Purkinje cell (primary cell): ENCODE results near the gene SLC5A5. TPM values are rescaled to one million over a fixed set of nuclear protein-coding genes. Genes with fewer than 3 reads are reported as not detected.

ENCODE experiments used
- polyA plus RNA-seq: library from polyadenylated mRNA; unstranded; fragments of >200 nt; fragmentation: Nextera tagmentation; gene quantifications from 2 replicates; pipeline ENCODE4 v1.2.1, GENCODE V29; 2014

Gene SLC5A5
- polyA plus RNA-seq, result not detected in 2 replicates

GRCh38 chr19:17871878-17872250, at the start of gene SLC5A5:
TSS of gene SLC5A5 (plus strand) at chr19:17871945. CDS start at chr19:17872320, 375 bp downstream.

GRCh38 chr19:17847538-17848366, 24.0 kb upstream of the SLC5A5 start, which contains the start of gene JAK3:
TSS of gene JAK3 (minus strand) at chr19:17847982. CDS start at chr19:17844417, 3,565 bp downstream.

GRCh38 chr19:17859533-17860330, 12.0 kb upstream of the SLC5A5 start, which contains the start of gene RPL18A:
TSS of gene RPL18A (plus strand) at chr19:17859910. CDS start at chr19:17859957, 47 bp downstream.

GRCh38 chr19:17932485-17933338, 61.0 kb downstream of the SLC5A5 start, which contains the start of gene CCDC124:
TSS of gene CCDC124 (plus strand) at chr19:17933015. CDS start at chr19:17936421, 3,406 bp downstream.

Other genes with a start within 250 kb of the SLC5A5 start
- 3.8 and 6.4 TPM in 2 replicates for gene UNC13A, start 183.6 kb upstream of the SLC5A5 start, polyA plus RNA-seq
- gene MAP1S, start 152.5 kb upstream of the SLC5A5 start, polyA plus RNA-seq, result 13.4 and 20.0 TPM in 2 replicates
- gene FCHO1, start 120.5 kb upstream of the SLC5A5 start, polyA plus RNA-seq, result 0.10 TPM in 1 of 2 replicates, not detected in the other
- gene B3GNT3, start 76.8 kb upstream of the SLC5A5 start, polyA plus RNA-seq, result not detected in 2 replicates
- gene INSL3, start 50.4 kb upstream of the SLC5A5 start, polyA plus RNA-seq, result not detected in 2 replicates
- gene JAK3, start 24.0 kb upstream of the SLC5A5 start, polyA plus RNA-seq, result 0.19 TPM in 1 of 2 replicates, not detected in the other
- gene RPL18A, start 12.0 kb upstream of the SLC5A5 start, polyA plus RNA-seq, result 279 and 299 TPM in 2 replicates
- 9.3 and 16.0 TPM in 2 replicates for gene CCDC124, start 61.1 kb downstream of the SLC5A5 start, polyA plus RNA-seq
- gene KCNN1, start 95.2 kb downstream of the SLC5A5 start, polyA plus RNA-seq, result 2.1 and 4.3 TPM in 2 replicates
- gene ARRDC2, start 136.2 kb downstream of the SLC5A5 start, polyA plus RNA-seq, result 0.15 and 0.99 TPM in 2 replicates
- not detected in 2 replicates for gene IL12RB1, start 215.0 kb downstream of the SLC5A5 start, polyA plus RNA-seq
- gene MAST3, start 225.8 kb downstream of the SLC5A5 start, polyA plus RNA-seq, result 0.20 and 7.9 TPM in 2 replicates